Aorta (tissue), 5 donors: Measurements from ENCODE around the gene ZDHHC5. TPM values are rescaled to one million over a fixed set of nuclear protein-coding genes. Genes with fewer than 3 reads are reported as not detected.

ENCODE experiments used
- ATAC-seq: fragments of 200-7000 bp; cut with Tn5 transposase; one replicate; pipeline ENCODE4 v1.9.1; 2022; ENCODE audit warnings: moderate library complexity; ENCODE audit not compliant: low FRiP score
- DNase-seq, 2 donors: peaks; one replicate each; pipeline ENCODE4 v3.0.0-alpha.2; 2020
- H3K27ac ChIP-seq, 2 donors: one replicate each; pipeline ENCODE4 v1.5.1; 2013; ENCODE audit warnings: low read length in 2 of 2, mild to moderate bottlenecking in 2 of 2, moderate library complexity in 2 of 2, control low read depth in 1 of 2, inconsistent platforms in 1 of 2, low read depth in 1 of 2
- H3K27me3 ChIP-seq, 2 donors: one replicate each; pipeline ENCODE4 v1.6.1; 2013; ENCODE audit warnings: control low read depth in 1 of 2, low read length in 1 of 2, mild to moderate bottlenecking in 1 of 2, moderate library complexity in 1 of 2; ENCODE audit not compliant: insufficient read depth in 2 of 2, control insufficient read depth in 1 of 2
- H3K36me3 ChIP-seq, 2 donors: one replicate each; pipeline ENCODE4 v1.6.1; 2013; ENCODE audit warnings: control low read depth in 1 of 2, low read length in 1 of 2, mild to moderate bottlenecking in 1 of 2; ENCODE audit not compliant: insufficient read depth in 2 of 2, control insufficient read depth in 1 of 2
- H3K4me1 ChIP-seq, 2 donors: one replicate each; pipeline ENCODE4 v1.6.1; 2013; ENCODE audit warnings: low read length in 2 of 2, control low read depth in 1 of 2, mild to moderate bottlenecking in 1 of 2, moderate library complexity in 1 of 2; ENCODE audit not compliant: insufficient read depth in 2 of 2, control insufficient read depth in 1 of 2
- H3K4me3 ChIP-seq, 2 donors: one replicate each; pipeline ENCODE4 v1.5.1; 2013; ENCODE audit warnings: low read length in 2 of 2, control low read depth in 1 of 2, mild to moderate bottlenecking in 1 of 2
- H3K9me3 ChIP-seq: one replicate; pipeline ENCODE4 v1.6.1; 2013; ENCODE audit warnings: mild to moderate bottlenecking, low read length; ENCODE audit not compliant: control insufficient read depth
- WGBS, 2 donors: extraction: QIAGEN DNeasy Blood & Tissue Kit; methylation state at CpG; one replicate each; pipeline ENCODE4 v1.1.7; 2013; 5-methylcytosine and 5-hydroxymethylcytosine counted together
- intact Hi-C, 2 donors: fragments of 100-400 bp; cut with DNase I; formaldehyde crosslinking; loops; one replicate each; pipeline versions ENCODE4 v1.14.2 to v1.15.0; 2022
- polyA plus RNA-seq, 2 donors: library from polyadenylated mRNA; stranded (reverse); fragments of 200-250 nt; gene quantifications; one replicate each; pipeline ENCODE4 v1.2.3, GENCODE V29; 2013
- total RNA-seq, 2 donors: library from RNA; stranded (reverse); fragmentation: NEBNext Ultra II Directional; extraction: Animal tissue kit (Norgen Biotek cat#: 25700); gene quantifications; one replicate each; pipeline ENCODE4 v1.2.1, GENCODE V29; 2021
- donor health status: healthy with polysubstance abuse.
- donor health status: Bipolar disorder and iron deficiency.
- donor health status: DM: no; HTN: no; CAD: no.
- donor health status: DM: no; HTN: no; CAD: no.
- donor health status: DM: yes; HTN: yes; CAD: no.

ZDHHC5 gene
- total and polyA plus RNA-seq, 4 donors, result 11.3 to 51.0 (median 32.7) TPM

DNA sequence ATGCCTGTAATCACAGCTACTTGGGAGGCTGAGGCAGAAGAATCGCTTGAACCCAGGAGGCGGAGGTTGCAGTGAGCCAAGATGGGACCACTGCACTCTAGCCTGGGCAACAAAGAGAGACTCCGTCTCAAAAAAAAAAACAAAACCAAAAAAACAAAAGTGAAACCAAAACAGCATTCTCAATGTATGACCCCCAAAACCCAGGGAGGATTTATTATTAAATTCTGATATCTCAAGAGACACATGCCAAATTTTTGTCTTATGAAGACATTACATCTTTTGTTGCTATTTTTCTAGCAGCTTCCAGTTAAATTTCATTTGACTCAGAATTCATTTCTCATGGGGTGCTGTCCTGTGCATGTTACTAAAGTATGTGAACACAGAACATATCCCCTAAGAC is 15.3 kb upstream of the ZDHHC5 start:
- no peak overlapping the region for H3K27ac ChIP-seq
- no peaks in the 10 kb centered on the region for H3K36me3 ChIP-seq

DNA sequence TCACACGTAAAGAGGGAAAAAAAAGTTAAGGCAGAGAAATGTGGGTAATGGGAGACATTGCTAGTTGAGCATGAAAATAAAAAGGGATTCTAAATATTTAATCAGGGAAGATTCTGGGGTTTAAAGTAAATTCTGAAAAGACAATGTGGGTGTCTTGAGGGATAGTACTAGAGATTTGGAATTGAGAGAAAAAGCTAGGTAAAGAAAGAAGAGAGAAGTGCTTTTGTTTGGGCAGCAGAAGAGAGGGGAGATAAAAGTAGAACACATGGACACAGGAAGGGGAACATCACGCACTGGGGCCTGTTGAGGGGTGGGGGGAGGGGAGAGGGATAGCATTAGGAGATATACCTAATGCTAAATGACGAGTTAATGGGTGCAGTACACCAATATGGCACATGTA is 14.8 kb upstream of the ZDHHC5 start:
- WGBS, 2 donors, result 8 to 19% methylated on average over 3 of the region's 3 CpGs
- Histone ChIP-seq H3K36me3 (no peaks in the 10 kb centered on the region), H3K9me3 (no peaks in the 10 kb centered on the region), H3K27me3 (no peaks in the 10 kb centered on the region), H3K27ac (no peak overlapping the region), H3K4me1 (no peaks in the 10 kb centered on the region), H3K4me3 (no peak overlapping the region)
- ATAC-seq, result no peak
- intact Hi-C loops, result loop anchor here in 1 of 2 donors (10.0 kb wide), 1 partner anchor 328 kb away; the partner anchor contains the start of gene TNKS1BP1
- DNase-seq, result no peak

More for the DNA sequence above, 15.3 kb upstream of the ZDHHC5 start:
- Histone ChIP-seq H3K4me1 (no peaks in the 10 kb centered on the region), H3K4me3 (no peak overlapping the region), H3K27me3 (no peaks in the 10 kb centered on the region), H3K9me3 (no peaks in the 10 kb centered on the region)
- ATAC-seq (no peak), DNase-seq (no peak)
- intact Hi-C loops, result loop anchor here in 1 of 2 donors (10.0 kb wide), 1 partner anchor 328 kb away; the partner anchor contains the start of gene TNKS1BP1
- WGBS, 2 donors, result 51 to 68% methylated on average over 3 of the region's 3 CpGs

DNA sequence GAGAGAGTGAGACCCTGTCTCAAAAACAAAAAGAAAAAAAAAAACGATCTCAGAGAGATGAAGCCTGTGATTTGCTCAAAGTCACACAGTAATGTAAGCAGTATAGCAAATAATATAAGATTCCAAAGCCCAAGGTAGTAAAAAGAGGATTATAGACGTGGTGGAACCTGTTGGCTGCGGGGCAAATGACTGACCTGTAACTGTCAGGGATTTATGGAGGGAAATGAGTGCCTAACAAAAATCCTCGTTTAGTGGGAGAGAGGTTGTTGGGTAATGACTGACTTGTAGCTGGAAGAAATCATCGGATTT is 11.1 kb upstream of the ZDHHC5 start:
- intact Hi-C loops, result loop anchor here in 1 of 2 donors (2.0 to 10.0 kb wide), 2 partner anchors 126 to 332 kb away; partner anchors contain the start of genes TIMM10 and TNKS1BP1
- H3K27ac ChIP-seq, result no peak overlapping the region
- DNase-seq (no peak), ATAC-seq (no peak)
- no peaks in the 10 kb centered on the region for H3K27me3 ChIP-seq
- H3K9me3 ChIP-seq, result no peaks in the 10 kb centered on the region
- WGBS, 2 donors, result 17 to 19% methylated on average over 5 of the region's 5 CpGs
- H3K4me3 ChIP-seq, result peak overlapping the region; percentile 23 to 44
- H3K36me3 ChIP-seq, result peaks cover 0 to 4% of the 10 kb centered on the region in 2 donors
- H3K4me1 ChIP-seq, result no peaks in the 10 kb centered on the region

DNA sequence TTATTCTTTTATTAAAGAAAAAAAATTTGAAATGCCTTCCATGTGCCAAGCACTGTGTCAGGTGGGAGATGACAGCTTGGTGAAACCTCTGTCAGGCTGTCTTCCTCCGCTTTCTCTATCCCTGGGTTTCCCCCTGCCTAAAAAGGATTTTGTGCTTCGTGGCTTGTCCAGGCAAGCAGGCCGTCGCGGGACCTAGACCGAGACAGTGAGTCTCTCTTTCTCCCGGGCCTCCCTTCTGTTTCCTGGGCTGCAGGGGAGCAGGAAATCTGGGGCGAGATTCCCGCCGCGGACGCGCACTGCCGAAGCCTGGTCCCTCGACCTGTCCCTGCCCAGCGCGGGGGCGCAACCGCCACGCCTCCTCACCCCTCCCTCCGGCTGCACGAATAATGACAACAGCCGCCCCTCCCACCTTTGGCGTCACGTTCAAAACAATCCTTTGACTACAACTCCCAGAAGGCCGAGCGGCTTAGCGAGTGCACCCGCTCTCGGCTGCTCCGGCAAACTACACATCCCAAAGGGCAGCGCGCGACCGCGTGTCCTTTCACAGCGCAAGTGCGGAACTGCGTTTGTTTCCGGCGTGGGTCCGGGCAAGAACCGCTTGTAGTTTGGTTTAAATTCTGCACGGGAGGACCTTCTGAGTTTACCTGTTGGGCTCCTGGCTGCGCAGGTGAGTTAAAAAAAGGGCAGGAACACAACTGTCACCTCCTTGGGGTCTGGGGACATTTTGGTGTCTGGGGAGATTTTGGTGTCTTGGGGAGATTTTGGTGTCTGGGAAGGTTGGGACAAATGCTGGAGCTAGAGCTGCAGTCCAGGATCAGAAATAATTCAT is 10.5 kb upstream of the ZDHHC5 start, which contains the start of gene CLP1:
Gene CLP1, plus strand, starts transcription at position 569 of the 829 bp plus-strand sequence. CDS start 1,715 bp downstream, outside the sequence.
- peak within 1 kb of the TSS in 1 of 2 donors; percentile 81 for H3K27ac ChIP-seq
- no peaks in the 10 kb centered on the region for H3K27me3 ChIP-seq
- H3K4me3 ChIP-seq, result peak within 1 kb of the TSS; percentile 46 to 76
- intact Hi-C loops, result loop anchor here in 1 of 2 donors (2.0 to 10.0 kb wide), 2 partner anchors 127 to 333 kb away; partner anchors contain the start of genes TIMM10 and TNKS1BP1
- peaks cover 0 to 4% of the 10 kb centered on the region in 2 donors for H3K36me3 ChIP-seq
- ATAC-seq (peak; percentile 99), DNase-seq (peak; percentile 100)
- H3K4me1 ChIP-seq, result no peaks in the 10 kb centered on the region
- WGBS, 2 donors, result 1% methylated on average over 45 of the region's 45 CpGs
- no peaks in the 10 kb centered on the region for H3K9me3 ChIP-seq

DNA sequence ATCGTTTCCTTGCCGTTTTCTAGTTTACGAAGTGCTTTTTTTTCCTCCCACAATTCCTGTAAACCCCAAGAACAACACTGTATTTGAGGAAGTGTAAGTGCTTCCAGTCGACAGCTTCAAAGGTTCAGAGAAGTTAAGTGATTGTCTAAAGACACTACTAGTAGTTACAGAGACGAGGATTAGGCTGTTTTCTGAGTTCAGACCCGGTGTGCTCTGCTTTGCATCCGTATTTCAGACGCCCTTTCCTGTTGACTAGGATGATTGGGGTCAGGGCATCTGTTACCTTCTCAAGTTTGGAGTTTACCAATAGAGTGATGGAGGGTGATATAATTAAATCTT is 9.9 kb upstream of the ZDHHC5 start:
- Histone ChIP-seq H3K9me3 (no peaks in the 10 kb centered on the region), H3K36me3 (peaks cover 0 to 4% of the 10 kb centered on the region in 2 donors), H3K4me1 (no peaks in the 10 kb centered on the region), H3K27ac (no peak overlapping the region), H3K27me3 (no peaks in the 10 kb centered on the region), H3K4me3 (peak overlapping the region; percentile 46 to 76)
- no peak for ATAC-seq
- DNase-seq, result no peak
- WGBS, 2 donors, result 0 to 1% methylated on average over 8 of the region's 8 CpGs
- intact Hi-C loops, result loop anchor here in 1 of 2 donors (10.0 kb wide), 1 partner anchor 333 kb away; the partner anchor contains the start of gene TNKS1BP1

DNA sequence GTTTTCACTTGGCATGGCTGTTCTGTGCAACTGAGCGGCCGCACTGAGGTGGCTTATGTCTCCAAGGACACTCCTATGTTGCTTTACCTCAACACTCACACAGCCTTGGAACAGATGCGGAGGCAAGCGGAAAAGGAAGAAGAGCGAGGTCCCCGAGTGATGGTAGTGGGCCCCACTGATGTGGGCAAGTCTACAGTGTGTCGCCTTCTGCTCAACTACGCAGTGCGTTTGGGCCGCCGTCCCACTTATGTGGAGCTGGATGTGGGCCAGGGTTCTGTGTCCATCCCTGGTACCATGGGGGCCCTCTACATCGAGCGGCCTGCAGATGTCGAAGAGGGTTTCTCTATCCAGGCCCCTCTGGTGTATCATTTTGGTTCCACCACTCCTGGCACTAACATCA is 8.2 kb upstream of the ZDHHC5 start:
- intact Hi-C loops, result loop anchor here (10.0 kb wide), 2 partner anchors 335 to 915 kb away; partner anchors contain the start of genes TNKS1BP1 (in 2 of the 2), LPXN (in 1 of the 2) and ZFP91 (in 1 of the 2)
- Histone ChIP-seq H3K4me1 (no peaks in the 10 kb centered on the region), H3K27me3 (no peaks in the 10 kb centered on the region), H3K36me3 (peaks cover 0 to 4% of the 10 kb centered on the region in 2 donors), H3K27ac (no peak overlapping the region), H3K9me3 (no peaks in the 10 kb centered on the region), H3K4me3 (no peak overlapping the region)
- WGBS, 2 donors, result 93 to 96% methylated on average over 14 of the region's 14 CpGs
- DNase-seq (no peak), ATAC-seq (no peak)

DNA sequence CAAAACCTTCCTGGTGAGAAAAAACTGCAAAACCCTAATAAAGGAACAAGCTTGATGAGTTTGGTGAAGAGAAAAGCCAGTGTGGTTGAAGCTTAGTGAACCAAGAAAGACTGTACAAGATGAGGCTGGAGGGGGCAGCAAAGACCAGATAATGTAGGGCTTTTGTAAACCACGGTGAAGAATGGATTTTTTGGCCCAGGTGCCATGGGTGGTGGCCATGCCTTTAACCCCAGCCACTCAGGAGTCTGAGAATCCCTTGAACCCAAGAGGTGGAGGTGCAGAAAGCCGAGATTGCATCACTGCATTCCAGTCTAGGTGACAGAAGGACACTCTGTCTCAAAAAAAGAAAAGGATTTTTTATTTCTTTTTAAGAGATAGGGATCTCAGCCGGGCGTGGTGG is 5.0 kb upstream of the ZDHHC5 start:
- WGBS, 2 donors, result 67 to 72% methylated on average over 4 of the region's 4 CpGs
- ATAC-seq (no peak), DNase-seq (no peak)
- Histone ChIP-seq H3K4me3 (no peak overlapping the region), H3K9me3 (no peaks in the 10 kb centered on the region), H3K4me1 (no peaks in the 10 kb centered on the region), H3K27ac (no peak overlapping the region), H3K36me3 (peaks cover 0 to 4% of the 10 kb centered on the region in 2 donors), H3K27me3 (no peaks in the 10 kb centered on the region)
- intact Hi-C loops, result loop anchor here (10.0 kb wide), 2 partner anchors 338 to 912 kb away; partner anchors contain the start of genes LPXN (in 1 of the 2), TNKS1BP1 (in 1 of the 2) and ZFP91 (in 1 of the 2)

DNA sequence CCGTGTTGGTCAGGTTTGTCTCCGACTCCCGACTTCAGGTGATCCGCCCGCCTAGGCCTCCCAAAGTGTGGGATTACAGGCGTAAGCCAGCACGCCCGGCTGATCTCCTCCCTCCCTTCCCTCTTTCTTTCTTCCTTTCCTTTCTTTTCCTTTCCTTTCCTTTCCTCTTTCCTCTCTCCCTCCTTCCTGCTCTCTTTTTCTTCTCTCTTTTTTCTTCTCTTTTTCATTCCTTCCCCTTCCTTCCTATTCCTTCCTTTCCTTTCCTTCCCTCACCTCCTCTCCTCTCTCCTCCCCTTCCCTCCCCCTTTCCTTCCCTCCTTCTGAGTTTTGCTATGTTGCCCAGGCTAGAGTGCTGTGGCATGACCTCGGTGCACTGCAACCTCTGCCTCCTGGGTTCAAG is 3.9 kb upstream of the ZDHHC5 start:
- Histone ChIP-seq H3K27ac (no peak overlapping the region), H3K4me3 (no peak overlapping the region), H3K4me1 (no peaks in the 10 kb centered on the region), H3K27me3 (no peaks in the 10 kb centered on the region), H3K36me3 (peaks cover 0 to 4% of the 10 kb centered on the region in 2 donors), H3K9me3 (no peaks in the 10 kb centered on the region)
- WGBS, 2 donors, result 79 to 81% methylated on average over 9 of the region's 9 CpGs
- intact Hi-C loops, result loop anchor here (10.0 kb wide), 2 partner anchors 339 to 911 kb away; partner anchors contain the start of genes LPXN (in 1 of the 2), TNKS1BP1 (in 1 of the 2) and ZFP91 (in 1 of the 2)
- no peak for ATAC-seq
- DNase-seq, result no peak
